Omental fat pad (tissue), 4 donors: ENCODE results near the gene DES. TPM values are rescaled to one million over a fixed set of nuclear protein-coding genes. Genes with fewer than 3 reads are reported as not detected.

ENCODE experiments used
- ATAC-seq: fragments of 150-250 bp; one replicate; pipeline ENCODE4 v1.9.1; 2016; ENCODE audit warnings: mild to moderate bottlenecking, moderate library complexity; ENCODE audit not compliant: low FRiP score
- DNase-seq: peaks from one replicate; pipeline ENCODE4 v3.0.0-alpha.2; 2019; ENCODE audit warnings: low spot score
- CTCF ChIP-seq, 3 donors: fragments of 450-650 bp; IDR thresholded peaks; one replicate each; pipeline ENCODE4 v1.5.1; 2016 to 2017; ENCODE audit warnings: antibody characterized with exemption in 3 of 3, mild to moderate bottlenecking in 3 of 3, moderate library complexity in 2 of 3
- total RNA-seq, 4 donors: library from RNA; depleted of rRNA; stranded (reverse); fragments of >200 nt; gene quantifications; one replicate each; pipeline ENCODE4 v1.1.0, GENCODE V29; 2016

The DES gene
- 100 to 1,000 TPM in 3 of 4 donors, 10 to 100 TPM in 1; 39.4 to 292 (median 182) TPM for total RNA-seq

GRCh38 chr2:219418155-219419011 is at the start of gene DES:
TSS of gene DES (plus strand) at chr2:219418377. CDS start at chr2:219418463, 86 bp downstream.
- peak in 1 of 3 donors; percentile 10 for TF ChIP-seq CTCF (IDR thresholded peaks at IDR 0.05)
- DNase-seq (no peak), ATAC-seq (peak; percentile 62)

GRCh38 chr2:219368690-219369191 is 49.4 kb upstream of the DES start:
- TF ChIP-seq CTCF (IDR thresholded peaks at IDR 0.05), result no peak
- no peak for DNase-seq
- peak; percentile 48 for ATAC-seq

- DNase-seq, result no peak
- no peak for TF ChIP-seq CTCF (IDR thresholded peaks at IDR 0.05)
- peak; percentile 41 for ATAC-seq
Measured at GRCh38 chr2:219369447-219369861, 48.7 kb upstream of the DES start.

- DNase-seq (no peak), ATAC-seq (no peak)
- no peak for TF ChIP-seq CTCF (IDR thresholded peaks at IDR 0.05)
Measured at GRCh38 chr2:219378163-219378851, 39.9 kb upstream of the DES start.

GRCh38 chr2:219380926-219381325 is 37.3 kb upstream of the DES start:
- no peak for TF ChIP-seq CTCF (IDR thresholded peaks at IDR 0.05)
- DNase-seq (no peak), ATAC-seq (no peak)

- ATAC-seq, result no peak
- TF ChIP-seq CTCF (IDR thresholded peaks at IDR 0.05), result no peak
- DNase-seq, result no peak
Measured at GRCh38 chr2:219381448-219381847, 36.7 kb upstream of the DES start.
